GM18519 (cell line): ENCODE data around the gene PEAR1.

Source experiments
- ATAC-seq: cut with Tn5 transposase; IDR thresholded peaks from one replicate; pipeline ENCODE4 v1.9.1; 2021; ENCODE audit warnings: mild to moderate bottlenecking, moderate library complexity; ENCODE audit not compliant: unreplicated experiment, low FRiP score

PEAR1 gene

DNA sequence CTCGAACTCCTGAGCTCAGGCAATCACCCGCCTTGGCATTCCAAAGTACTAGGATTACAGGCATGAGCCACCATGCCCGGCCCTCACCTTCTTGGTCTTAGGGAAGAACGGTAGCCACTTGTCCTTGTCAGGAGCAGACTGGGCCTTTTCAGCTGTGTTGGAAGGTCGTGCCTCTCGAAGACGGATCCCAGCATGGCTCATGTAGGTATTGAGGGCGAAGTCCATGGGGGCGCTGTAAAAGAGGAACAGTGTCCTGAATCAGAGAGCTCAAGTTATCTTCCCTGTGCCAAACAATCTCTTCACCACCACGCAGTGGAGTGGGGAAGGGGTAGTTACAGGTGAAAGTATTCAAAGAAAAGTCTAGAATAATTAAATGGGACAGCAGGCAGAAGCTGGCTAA, 62.8 kb downstream of the PEAR1 start:
- no peak for ATAC-seq

DNA sequence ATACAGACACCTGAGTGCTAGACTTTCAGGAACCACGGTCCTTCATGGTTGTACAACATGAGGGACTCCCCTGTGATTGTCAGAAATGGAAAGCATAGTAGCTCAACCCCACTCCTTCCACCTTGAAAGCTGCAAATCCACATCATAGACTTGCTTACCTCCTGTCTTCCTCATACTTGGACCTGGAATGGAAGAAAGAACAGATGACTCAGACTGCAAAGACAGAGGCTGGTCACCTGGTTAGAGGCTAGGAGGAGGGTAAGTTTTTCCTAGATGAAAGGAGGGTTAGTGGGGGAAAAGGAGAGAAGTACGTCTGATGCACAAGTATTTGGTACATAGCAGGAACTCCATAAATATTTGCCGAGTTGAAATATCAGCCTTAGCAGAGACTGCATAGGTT, 64.1 kb downstream of the PEAR1 start:
- no peak for ATAC-seq

DNA sequence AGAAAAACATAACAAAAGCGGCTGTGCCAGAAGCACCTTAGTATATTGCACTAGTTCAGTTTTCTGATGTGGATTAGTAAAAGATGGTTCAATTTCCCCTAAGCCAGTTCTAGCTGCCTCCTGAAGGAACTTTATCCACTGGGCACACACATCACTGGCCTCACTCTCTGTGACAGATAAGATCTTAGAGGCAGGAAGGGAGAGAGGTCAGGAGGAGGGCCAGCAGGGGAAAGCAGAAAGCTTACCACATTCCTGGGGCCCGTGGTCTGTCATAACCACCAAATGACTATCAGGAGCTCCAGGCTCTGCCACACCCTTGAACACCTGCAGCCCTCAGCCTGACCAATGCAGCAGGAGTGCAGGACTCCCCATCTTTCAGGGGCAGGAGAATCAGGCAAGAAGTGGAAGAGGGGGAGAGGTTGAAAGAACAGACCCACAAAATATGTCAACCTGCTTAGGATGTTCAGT, 64.8 kb downstream of the PEAR1 start:
- ATAC-seq = no peak

DNA sequence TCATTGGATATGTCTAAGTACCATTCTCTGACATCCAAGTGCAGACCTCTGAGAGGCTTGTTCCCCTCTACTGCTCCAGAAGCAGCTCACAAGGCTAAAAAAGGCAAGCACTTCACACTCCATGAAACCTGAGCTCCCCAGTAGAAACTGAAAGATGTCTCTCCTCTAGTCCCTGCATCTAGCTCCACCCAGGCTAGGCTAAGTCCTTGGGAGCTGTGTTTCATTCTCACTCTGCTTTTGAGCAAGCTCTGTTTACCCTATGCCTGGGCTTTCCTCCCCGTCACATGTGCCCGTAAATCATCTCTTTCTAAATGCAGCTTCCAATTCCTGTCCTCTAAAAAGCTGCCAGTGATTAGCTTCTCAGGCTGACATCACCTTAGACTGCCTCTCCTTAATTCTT, 65.9 kb downstream of the PEAR1 start:
- ATAC-seq = no peak

DNA sequence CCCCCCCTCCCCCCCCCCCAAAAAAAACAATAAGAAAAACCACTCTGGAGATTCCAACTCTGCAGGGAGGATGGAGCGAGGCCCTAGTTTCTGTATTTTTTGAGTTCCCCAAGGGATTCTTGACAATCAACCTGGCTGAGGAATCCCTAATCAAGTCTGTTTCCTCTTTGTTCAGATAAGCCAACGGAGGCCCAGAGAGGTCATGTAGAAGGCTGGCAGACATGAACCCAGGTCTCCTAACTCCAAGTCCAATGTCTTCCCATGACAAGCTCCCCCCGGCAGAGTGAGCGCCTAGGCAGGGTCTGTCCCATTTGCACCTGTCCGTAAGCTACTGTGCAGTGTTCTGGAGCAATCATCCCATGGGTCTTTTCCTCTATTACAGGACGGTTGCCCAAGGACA, 66.4 kb downstream of the PEAR1 start:
- no peak for ATAC-seq

DNA sequence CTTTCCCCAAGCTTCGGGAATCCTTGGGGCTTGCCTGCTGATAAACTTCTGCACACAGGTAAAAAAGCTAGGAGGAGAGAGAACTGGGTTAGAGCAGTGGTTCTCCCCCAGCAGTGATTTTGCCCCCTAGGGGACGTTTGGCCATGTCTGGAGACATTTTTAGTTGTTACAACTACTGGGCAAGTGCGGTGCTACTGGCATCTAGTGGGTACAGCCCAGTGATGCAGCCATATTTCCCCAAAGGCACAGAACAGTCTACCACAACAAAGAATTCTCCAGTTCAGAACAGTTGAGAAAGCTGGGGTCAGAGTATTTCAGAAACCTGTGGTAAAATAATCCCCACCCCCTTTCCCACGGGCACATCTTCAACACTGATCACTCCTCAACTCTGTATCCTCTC, 68.2 kb downstream of the PEAR1 start:
- ATAC-seq = no peak

DNA sequence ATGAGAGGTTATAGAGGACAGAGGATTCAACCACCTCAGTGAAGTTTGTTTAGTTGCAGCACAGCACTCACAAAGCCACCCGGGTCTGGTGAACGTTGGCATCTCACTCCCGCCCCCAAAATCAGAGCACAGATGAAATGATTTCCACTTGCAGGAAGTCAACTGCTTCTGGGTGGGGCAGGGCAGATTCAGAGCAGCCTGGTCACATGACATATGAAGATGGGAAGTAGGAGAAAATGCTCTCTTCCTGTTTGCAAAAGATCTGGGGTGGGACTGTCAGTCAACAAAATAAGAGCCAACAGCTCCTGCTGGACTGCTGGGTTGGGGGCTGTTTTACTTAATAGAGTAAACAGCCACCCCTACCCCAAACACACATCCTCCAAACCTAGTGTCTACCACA, 70.1 kb downstream of the PEAR1 start:
- no peak for ATAC-seq

DNA sequence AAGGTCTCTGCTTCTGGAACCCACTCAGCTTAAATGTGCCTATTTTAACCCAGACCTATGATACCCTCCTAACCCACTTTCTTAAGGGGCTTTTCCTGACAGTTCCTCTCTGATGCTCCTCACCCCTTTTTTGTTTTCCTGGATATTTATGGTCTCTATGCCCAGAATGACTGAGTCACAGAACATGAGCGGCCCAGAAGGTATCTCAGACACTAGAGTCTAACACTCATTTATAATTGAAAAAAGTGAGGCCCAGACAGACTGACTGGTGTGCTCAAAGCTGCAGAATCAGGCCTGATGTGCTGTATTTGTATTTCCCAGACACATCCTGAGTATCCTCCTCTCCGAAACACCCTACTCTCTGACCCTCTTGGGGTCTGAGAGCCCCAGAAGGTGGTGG, 70.9 kb downstream of the PEAR1 start:
- no peak for ATAC-seq
